ENCODE measurements around the gene NT5C3A. TPM values are rescaled to one million over a fixed set of nuclear protein-coding genes. Genes with fewer than 3 reads are reported as not detected.
A peak's percentile ranks its signal among the peaks of the same experiment; 100 is the strongest.

NT5C3A gene
- total RNA-seq, 1 experiment from 2014 or later: 35.0 TPM

DNA sequence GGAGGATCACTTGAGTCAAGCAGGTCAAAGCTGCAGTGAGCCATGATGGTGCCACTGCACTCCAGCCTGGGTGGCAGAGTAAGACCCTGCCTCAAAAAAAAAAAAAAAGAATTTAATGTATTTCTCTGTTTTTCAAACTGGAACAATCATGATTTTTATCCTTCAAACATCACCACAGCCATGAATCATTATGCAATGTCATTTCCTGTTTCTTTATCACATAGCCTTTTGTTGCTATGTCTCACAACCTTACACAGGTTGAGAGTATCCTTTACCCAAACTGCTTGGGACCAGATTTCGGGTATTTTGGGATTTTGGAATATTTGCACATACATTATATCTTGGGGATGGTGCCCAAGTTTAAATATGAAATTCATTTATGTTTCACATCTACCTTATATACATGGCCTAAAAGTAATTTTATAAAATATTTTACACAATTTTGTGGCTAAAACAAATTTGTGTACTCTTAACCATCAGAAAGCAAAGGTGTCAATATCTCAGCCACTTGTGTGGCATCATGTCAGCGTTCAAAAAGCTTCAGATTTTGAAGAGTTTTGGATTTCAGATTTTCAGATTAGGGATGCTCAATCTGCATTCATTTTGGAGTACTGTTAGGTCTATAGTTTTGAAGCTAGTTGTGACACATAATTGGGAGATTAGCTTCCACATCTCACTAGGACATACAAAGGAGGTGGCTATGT is 8.2 kb downstream of the NT5C3A start:
- DNase-seq (peak; percentile 36), ATAC-seq (peak; percentile 62)
- BruUV-seq (replicated peaks): no TSS peak
- POLR2A ChIA-PET (ENCODE audit: unreplicated experiment): no interaction called here
- Histone ChIP-seq H3K4me2 (ENCODE audit: low read length) (no peak overlapping the region), H3F3A (ENCODE audit: low read length, unreplicated experiment) (no peaks in the 10 kb centered on the region), H3K4me1 (ENCODE audit: insufficient read depth, low read length) (peaks cover 12% of the 10 kb centered on the region), H3K9me2 (replicated peaks; ENCODE audit: low read length) (no peaks in the 10 kb centered on the region), H3K27ac (ENCODE audit: low read length) (no peak overlapping the region), H3K79me2 (ENCODE audit: low read length) (peaks cover 95% of the 10 kb centered on the region), H3K9ac (ENCODE audit: low read length) (no peak overlapping the region), H4K20me1 (ENCODE audit: low read length) (peaks cover 21% of the 10 kb centered on the region), H3K4me3 (ENCODE audit: low read length) (no peak overlapping the region), H2AFZ (ENCODE audit: low read length) (no peak overlapping the region), H3K9me3 (ENCODE audit: low read length) (no peaks in the 10 kb centered on the region), H3K27me3 (ENCODE audit: low read length) (no peaks in the 10 kb centered on the region), H3K36me3 (ENCODE audit: low read depth, low read length) (no peaks in the 10 kb centered on the region)
- CTCF ChIA-PET: interaction anchor here (0.6 kb wide), 1 partner anchor 787 kb away, joined by 6 read pairs; no protein-coding TSS in a partner anchor
- intact Hi-C loops (cut with micrococcal nuclease): loop anchor here (5.0 kb wide), 1 partner anchor 362 kb away; no protein-coding TSS in a partner anchor
- TF ChIP-seq, protein P1, sequence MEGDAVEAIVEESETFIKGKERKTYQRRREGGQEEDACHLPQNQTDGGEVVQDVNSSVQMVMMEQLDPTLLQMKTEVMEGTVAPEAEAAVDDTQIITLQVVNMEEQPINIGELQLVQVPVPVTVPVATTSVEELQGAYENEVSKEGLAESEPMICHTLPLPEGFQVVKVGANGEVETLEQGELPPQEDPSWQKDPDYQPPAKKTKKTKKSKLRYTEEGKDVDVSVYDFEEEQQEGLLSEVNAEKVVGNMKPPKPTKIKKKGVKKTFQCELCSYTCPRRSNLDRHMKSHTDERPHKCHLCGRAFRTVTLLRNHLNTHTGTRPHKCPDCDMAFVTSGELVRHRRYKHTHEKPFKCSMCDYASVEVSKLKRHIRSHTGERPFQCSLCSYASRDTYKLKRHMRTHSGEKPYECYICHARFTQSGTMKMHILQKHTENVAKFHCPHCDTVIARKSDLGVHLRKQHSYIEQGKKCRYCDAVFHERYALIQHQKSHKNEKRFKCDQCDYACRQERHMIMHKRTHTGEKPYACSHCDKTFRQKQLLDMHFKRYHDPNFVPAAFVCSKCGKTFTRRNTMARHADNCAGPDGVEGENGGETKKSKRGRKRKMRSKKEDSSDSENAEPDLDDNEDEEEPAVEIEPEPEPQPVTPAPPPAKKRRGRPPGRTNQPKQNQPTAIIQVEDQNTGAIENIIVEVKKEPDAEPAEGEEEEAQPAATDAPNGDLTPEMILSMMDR (conservative IDR thresholded peaks at IDR 0.05; ENCODE audit: low read depth, low read length): no peak
- no peak for TF ChIP-seq EZH2 (IDR thresholded peaks at IDR 0.05; ENCODE audit: low read length, unreplicated experiment)
- TF ChIP-seq EZH2phosphoT487 (IDR thresholded peaks at IDR 0.05; ENCODE audit: borderline replicate concordance, low read length): no peak

DNA sequence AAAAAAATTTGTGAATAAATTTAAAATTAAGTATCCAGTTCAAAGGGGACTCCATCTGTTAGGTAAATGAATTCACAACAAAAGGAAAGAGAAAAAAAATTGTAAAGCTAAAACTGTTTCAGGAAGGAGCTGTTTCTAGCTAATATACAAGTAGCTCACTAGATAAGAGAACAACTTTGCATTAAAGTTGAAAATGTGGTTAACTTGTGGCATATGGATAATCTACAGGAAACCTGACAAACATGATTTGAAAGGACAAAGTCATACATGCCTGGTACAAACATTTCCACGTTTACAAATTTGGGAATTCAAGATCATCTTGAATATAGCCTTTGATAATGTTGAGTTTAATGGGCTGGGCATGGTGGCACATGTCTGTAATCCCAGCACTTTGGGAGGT is 8.9 kb downstream of the NT5C3A start:
- Histone ChIP-seq H3K27ac (ENCODE audit: low read length) (no peak overlapping the region), H3K9ac (ENCODE audit: low read length) (no peak overlapping the region), H3K9me2 (replicated peaks; ENCODE audit: low read length) (no peaks in the 10 kb centered on the region), H3K79me2 (ENCODE audit: low read length) (peaks cover 95% of the 10 kb centered on the region), H3K9me3 (ENCODE audit: low read length) (no peaks in the 10 kb centered on the region), H3K36me3 (ENCODE audit: low read depth, low read length) (no peaks in the 10 kb centered on the region), H3K4me3 (ENCODE audit: low read length) (no peak overlapping the region), H3K4me1 (ENCODE audit: insufficient read depth, low read length) (peaks cover 10% of the 10 kb centered on the region), H2AFZ (ENCODE audit: low read length) (no peak overlapping the region), H3K4me2 (ENCODE audit: low read length) (no peak overlapping the region), H4K20me1 (ENCODE audit: low read length) (peaks cover 14% of the 10 kb centered on the region), H3K27me3 (ENCODE audit: low read length) (no peaks in the 10 kb centered on the region), H3F3A (ENCODE audit: low read length, unreplicated experiment) (no peaks in the 10 kb centered on the region)
- TF ChIP-seq EZH2 (IDR thresholded peaks at IDR 0.05; ENCODE audit: low read length, unreplicated experiment) (no peak), EZH2phosphoT487 (IDR thresholded peaks at IDR 0.05; ENCODE audit: borderline replicate concordance, low read length) (no peak)
- TF ChIP-seq, protein P1 (conservative IDR thresholded peaks at IDR 0.05; ENCODE audit: low read depth, low read length): no peak
- BruUV-seq (replicated peaks): no TSS peak
- intact Hi-C loops (cut with micrococcal nuclease): loop anchor here (5.0 kb wide), 1 partner anchor 361 kb away; no protein-coding TSS in a partner anchor
- ChIA-PET CTCF (no interaction called here), POLR2A (ENCODE audit: unreplicated experiment) (no interaction called here)
- DNase-seq (no peak), ATAC-seq (no peak)
